Natural killer cell (primary cell): Measurements from ENCODE around the gene FGF16. TPM values are rescaled to one million over a fixed set of nuclear protein-coding genes. Genes with fewer than 3 reads are reported as not detected.

Source experiments
- ATAC-seq, 3 donors: fragments of 150-1000 bp in 2 of 3; fragments of 200-7000 bp in 1 of 3; cut with Tn5 transposase; 1 replicate in 1 of 3; 2 replicates in 2 of 3; pipeline ENCODE4 v1.10.0; 2021; ENCODE audit warnings: mild to moderate bottlenecking in 2 of 3, moderate library complexity in 2 of 3
- DNase-seq, 2 donors: peaks; one replicate each; pipeline versions ENCODE4 v3.0.0 to v3.0.0-alpha.2; 2013 to 2021; ENCODE audit warnings: mixed read lengths in 1 of 2
- H3K27ac ChIP-seq: one replicate; pipeline ENCODE4 v1.5.1; 2013; ENCODE audit warnings: mild to moderate bottlenecking, low read length
- H3K27me3 ChIP-seq: one replicate; pipeline ENCODE4 v1.6.1; 2013; ENCODE audit warnings: low read length; ENCODE audit not compliant: control insufficient read depth, insufficient read depth
- H3K36me3 ChIP-seq: one replicate; pipeline ENCODE4 v1.6.1; 2013; ENCODE audit warnings: low read length; ENCODE audit not compliant: control insufficient read depth, insufficient read depth
- H3K4me1 ChIP-seq: one replicate; pipeline ENCODE4 v1.6.1; 2013; ENCODE audit warnings: low read length; ENCODE audit not compliant: control insufficient read depth, insufficient read depth
- H3K4me3 ChIP-seq: one replicate; pipeline ENCODE4 v1.5.1; 2013; ENCODE audit warnings: low read length
- H3K9me3 ChIP-seq: one replicate; pipeline ENCODE4 v1.6.1; 2013; ENCODE audit warnings: low read length; ENCODE audit not compliant: control insufficient read depth, insufficient read depth
- H3K27ac Mint-ChIP-seq, 2 donors: one replicate each; pipeline ENCODE4 v1.8.0; 2022; ENCODE audit warnings: mild to moderate bottlenecking in 2 of 2, mixed read lengths in 2 of 2, moderate library complexity in 1 of 2
- H3K27me3 Mint-ChIP-seq, 2 donors: one replicate each; pipeline ENCODE4 v1.8.0; 2022; ENCODE audit warnings: low read depth in 2 of 2, mixed read lengths in 2 of 2
- H3K36me3 Mint-ChIP-seq: one replicate; pipeline ENCODE4 v1.8.0; 2022; ENCODE audit warnings: mixed read lengths
- H3K4me1 Mint-ChIP-seq, 2 donors: one replicate each; pipeline ENCODE4 v1.8.0; 2022; ENCODE audit warnings: mixed read lengths in 2 of 2
- H3K4me3 Mint-ChIP-seq: one replicate; pipeline ENCODE4 v1.8.0; 2022; ENCODE audit warnings: mild to moderate bottlenecking, moderate library complexity, mixed read lengths
- H3K9me3 Mint-ChIP-seq, 2 donors: one replicate each; pipeline ENCODE4 v1.8.0; 2022; ENCODE audit warnings: mixed read lengths in 2 of 2
- WGBS: methylation state at CpG from one replicate; pipeline ENCODE4 v1.1.7; 2013; ENCODE audit warnings: missing lambda C conversion rate; ENCODE audit not compliant: insufficient coverage; 5-methylcytosine and 5-hydroxymethylcytosine counted together
- intact Hi-C: fragments of 100-400 bp; cut with micrococcal nuclease; formaldehyde crosslinking; loops from one replicate; pipeline ENCODE4 v1.14.2; 2022
- total RNA-seq, 4 donors: library from RNA; stranded (reverse); fragments of 120-200 nt in 1 of 4; gene quantifications; one replicate each; pipeline versions ENCODE4 v1.2.3 to v1.2.4, GENCODE V29; 2013 to 2022
- TF ChIP-seq, protein P1 (sequence below): fragments of 200-600 bp; IDR thresholded peaks from one replicate; pipeline ENCODE4 v1.8.0; 2022; ENCODE audit warnings: antibody characterized with exemption

Gene FGF16
- total RNA-seq, 3 donors from 2014 or later (not counting 1 experiment from before 2014, with no cell fraction given): not detected

DNA sequence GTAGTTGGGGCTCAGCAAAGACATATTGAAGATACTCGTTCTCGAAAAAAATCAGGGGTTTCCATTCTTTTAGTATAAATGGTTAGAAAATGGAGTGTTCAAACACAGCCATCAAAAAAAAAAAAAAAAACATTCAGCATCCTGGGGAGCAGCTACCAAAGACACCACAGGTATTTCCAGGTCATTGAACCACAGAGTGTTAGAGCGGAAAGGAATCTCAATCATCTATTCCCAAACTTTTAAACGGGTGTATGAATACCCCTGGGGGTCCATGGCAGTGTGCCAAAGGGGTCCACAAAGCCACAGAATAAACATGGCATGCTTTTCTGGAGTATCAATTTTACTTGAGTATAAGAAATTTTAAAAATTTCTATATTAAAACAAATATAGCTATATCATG lies 6.9 kb upstream of the FGF16 start:
- Histone ChIP-seq H3K27ac (no peak overlapping the region), H3K9me3 (no peaks in the 10 kb centered on the region), H3K4me3 (no peak overlapping the region), H3K36me3 (no peaks in the 10 kb centered on the region), H3K27me3 (no peaks in the 10 kb centered on the region), H3K4me1 (no peaks in the 10 kb centered on the region)
- TF ChIP-seq, protein P1, sequence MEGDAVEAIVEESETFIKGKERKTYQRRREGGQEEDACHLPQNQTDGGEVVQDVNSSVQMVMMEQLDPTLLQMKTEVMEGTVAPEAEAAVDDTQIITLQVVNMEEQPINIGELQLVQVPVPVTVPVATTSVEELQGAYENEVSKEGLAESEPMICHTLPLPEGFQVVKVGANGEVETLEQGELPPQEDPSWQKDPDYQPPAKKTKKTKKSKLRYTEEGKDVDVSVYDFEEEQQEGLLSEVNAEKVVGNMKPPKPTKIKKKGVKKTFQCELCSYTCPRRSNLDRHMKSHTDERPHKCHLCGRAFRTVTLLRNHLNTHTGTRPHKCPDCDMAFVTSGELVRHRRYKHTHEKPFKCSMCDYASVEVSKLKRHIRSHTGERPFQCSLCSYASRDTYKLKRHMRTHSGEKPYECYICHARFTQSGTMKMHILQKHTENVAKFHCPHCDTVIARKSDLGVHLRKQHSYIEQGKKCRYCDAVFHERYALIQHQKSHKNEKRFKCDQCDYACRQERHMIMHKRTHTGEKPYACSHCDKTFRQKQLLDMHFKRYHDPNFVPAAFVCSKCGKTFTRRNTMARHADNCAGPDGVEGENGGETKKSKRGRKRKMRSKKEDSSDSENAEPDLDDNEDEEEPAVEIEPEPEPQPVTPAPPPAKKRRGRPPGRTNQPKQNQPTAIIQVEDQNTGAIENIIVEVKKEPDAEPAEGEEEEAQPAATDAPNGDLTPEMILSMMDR: no peak
- ATAC-seq (no peak), DNase-seq (no peak)
- Mint-ChIP-seq H3K4me1 (no peaks in the 10 kb centered on the region), H3K36me3 (no peaks in the 10 kb centered on the region), H3K27ac (no peak overlapping the region), H3K27me3 (peaks cover 3 to 18% of the 10 kb centered on the region in 2 donors), H3K9me3 (no peaks in the 10 kb centered on the region), H3K4me3 (no peak overlapping the region)
- intact Hi-C loops: no loop called here
- WGBS: no CpG with 5 or more reads among the region's 4 CpGs

DNA sequence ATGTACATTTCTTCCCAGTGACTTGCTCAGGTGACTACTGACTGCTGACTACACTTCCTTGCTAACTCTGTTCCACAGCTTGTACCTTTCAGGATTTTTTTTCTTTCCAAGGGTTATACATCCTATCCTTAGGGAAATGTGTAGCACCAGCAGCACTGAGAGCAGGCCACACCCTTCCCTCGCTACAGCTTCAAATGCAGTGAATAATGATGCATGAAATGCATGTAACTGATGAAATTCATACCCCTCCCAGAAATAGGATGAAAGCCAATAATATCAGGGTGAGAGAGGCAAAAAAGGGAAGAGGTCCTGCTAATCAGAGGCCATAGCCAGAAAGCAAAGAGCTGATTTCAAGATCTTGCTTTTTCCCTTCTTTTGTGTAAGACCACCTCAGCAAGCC lies 6.2 kb upstream of the FGF16 start:
- Histone ChIP-seq H3K27me3 (peaks cover 3% of the 10 kb centered on the region), H3K4me3 (no peak overlapping the region), H3K9me3 (no peaks in the 10 kb centered on the region), H3K4me1 (peaks cover 4% of the 10 kb centered on the region), H3K27ac (no peak overlapping the region), H3K36me3 (no peaks in the 10 kb centered on the region)
- H3K36me3 Mint-ChIP-seq: no peaks in the 10 kb centered on the region
- DNase-seq (no peak), ATAC-seq (no peak)
- no peaks in the 10 kb centered on the region for H3K9me3 Mint-ChIP-seq
- H3K27ac Mint-ChIP-seq: no peak overlapping the region
- H3K27me3 Mint-ChIP-seq: peaks cover 8 to 24% of the 10 kb centered on the region in 2 donors
- H3K4me3 Mint-ChIP-seq: no peak overlapping the region
- WGBS: 100% methylated on average over 1 of the region's 1 CpG
- intact Hi-C loops: no loop called here
- TF ChIP-seq, protein P1: no peak
- peaks cover 0 to 5% of the 10 kb centered on the region in 2 donors for H3K4me1 Mint-ChIP-seq

DNA sequence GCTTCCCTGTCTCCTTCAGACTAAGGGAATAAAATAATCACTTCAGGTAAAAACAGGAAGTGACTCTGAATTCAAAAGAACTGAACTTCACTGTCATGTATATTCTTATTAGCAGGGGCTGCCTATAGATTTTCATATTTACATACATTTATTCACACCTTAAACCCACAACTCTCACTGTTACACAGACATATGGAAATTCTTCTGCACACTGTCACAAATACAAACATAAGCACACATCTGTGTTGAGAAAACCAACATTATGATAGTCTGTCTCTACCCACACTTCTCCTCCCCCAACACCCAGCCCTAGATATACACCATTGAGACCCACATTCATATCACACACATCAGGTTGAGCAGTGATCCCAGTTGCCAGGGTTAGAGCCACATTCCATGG lies 5.7 kb upstream of the FGF16 start:
- Histone ChIP-seq H3K9me3 (no peaks in the 10 kb centered on the region), H3K36me3 (no peaks in the 10 kb centered on the region), H3K27ac (no peak overlapping the region), H3K27me3 (peaks cover 8% of the 10 kb centered on the region), H3K4me1 (peaks cover 9% of the 10 kb centered on the region), H3K4me3 (no peak overlapping the region)
- no peaks in the 10 kb centered on the region for H3K36me3 Mint-ChIP-seq
- peaks cover 10 to 26% of the 10 kb centered on the region in 2 donors for H3K27me3 Mint-ChIP-seq
- H3K27ac Mint-ChIP-seq: no peak overlapping the region
- DNase-seq: no peak
- no peak overlapping the region for H3K4me3 Mint-ChIP-seq
- intact Hi-C loops: no loop called here
- H3K4me1 Mint-ChIP-seq: peaks cover 2 to 7% of the 10 kb centered on the region in 2 donors
- ATAC-seq: no peak
- TF ChIP-seq, protein P1: no peak
- H3K9me3 Mint-ChIP-seq: no peaks in the 10 kb centered on the region

DNA sequence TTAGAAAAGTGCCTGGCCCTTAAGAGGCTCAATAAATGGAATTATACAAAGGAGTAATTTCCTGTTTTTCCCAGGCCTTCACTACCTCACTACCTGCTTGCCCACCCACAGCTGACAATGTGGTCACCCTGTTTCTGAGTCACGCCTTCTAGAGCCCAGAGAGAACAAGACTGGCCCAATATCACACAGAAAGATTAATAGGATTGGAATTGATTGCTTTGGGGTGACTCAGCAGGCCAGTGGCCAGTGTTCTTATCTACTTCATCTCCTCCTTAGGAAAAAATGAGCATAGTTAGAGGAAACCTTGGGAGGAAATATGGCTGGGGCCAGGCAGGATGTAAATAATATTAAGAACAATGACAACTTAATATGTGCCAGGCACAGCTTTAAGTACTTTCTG lies 4.5 kb upstream of the FGF16 start:
- WGBS: no CpG with 5 or more reads among the region's 1 CpG
- DNase-seq (no peak), ATAC-seq (no peak)
- peaks cover 9% of the 10 kb centered on the region for H3K27me3 ChIP-seq
- H3K36me3 ChIP-seq: no peaks in the 10 kb centered on the region
- peaks cover 15 to 30% of the 10 kb centered on the region in 2 donors for H3K27me3 Mint-ChIP-seq
- TF ChIP-seq, protein P1: no peak
- no peaks in the 10 kb centered on the region for H3K9me3 Mint-ChIP-seq
- intact Hi-C loops: no loop called here
- H3K36me3 Mint-ChIP-seq: no peaks in the 10 kb centered on the region
- no peak overlapping the region for H3K27ac ChIP-seq
- no peaks in the 10 kb centered on the region for H3K9me3 ChIP-seq
- H3K4me3 Mint-ChIP-seq: no peak overlapping the region
- no peak overlapping the region for H3K27ac Mint-ChIP-seq
- H3K4me1 Mint-ChIP-seq: peaks cover 8 to 15% of the 10 kb centered on the region in 2 donors
- peaks cover 21% of the 10 kb centered on the region for H3K4me1 ChIP-seq
- no peak overlapping the region for H3K4me3 ChIP-seq
